Astrocyte of the cerebellum (primary cell): ENCODE measurements around the gene PCDH1.

Experiments
- DNase-seq: peaks from one replicate; pipeline ENCODE4 v3.0.0-alpha.2; 2011; ENCODE audit warnings: low read depth
- H3K4me3 ChIP-seq: 2 replicates; pipeline ENCODE4 v1.5.1; 2011; ENCODE audit warnings: mild to moderate bottlenecking, low read depth, low read length, moderate library complexity
- CTCF ChIP-seq: IDR thresholded peaks from 2 replicates; pipeline ENCODE4 v1.5.1; 2012; ENCODE audit warnings: low read length, low read depth, moderate library complexity, mild to moderate bottlenecking; ENCODE audit errors: missing control alignments
- in situ Hi-C: cut with HindIII; loops from 2 replicates; pipeline ENCODE4 v1.10.0; 2017; ENCODE audit warnings: low sequenced_read_pairs

PCDH1 gene

DNA sequence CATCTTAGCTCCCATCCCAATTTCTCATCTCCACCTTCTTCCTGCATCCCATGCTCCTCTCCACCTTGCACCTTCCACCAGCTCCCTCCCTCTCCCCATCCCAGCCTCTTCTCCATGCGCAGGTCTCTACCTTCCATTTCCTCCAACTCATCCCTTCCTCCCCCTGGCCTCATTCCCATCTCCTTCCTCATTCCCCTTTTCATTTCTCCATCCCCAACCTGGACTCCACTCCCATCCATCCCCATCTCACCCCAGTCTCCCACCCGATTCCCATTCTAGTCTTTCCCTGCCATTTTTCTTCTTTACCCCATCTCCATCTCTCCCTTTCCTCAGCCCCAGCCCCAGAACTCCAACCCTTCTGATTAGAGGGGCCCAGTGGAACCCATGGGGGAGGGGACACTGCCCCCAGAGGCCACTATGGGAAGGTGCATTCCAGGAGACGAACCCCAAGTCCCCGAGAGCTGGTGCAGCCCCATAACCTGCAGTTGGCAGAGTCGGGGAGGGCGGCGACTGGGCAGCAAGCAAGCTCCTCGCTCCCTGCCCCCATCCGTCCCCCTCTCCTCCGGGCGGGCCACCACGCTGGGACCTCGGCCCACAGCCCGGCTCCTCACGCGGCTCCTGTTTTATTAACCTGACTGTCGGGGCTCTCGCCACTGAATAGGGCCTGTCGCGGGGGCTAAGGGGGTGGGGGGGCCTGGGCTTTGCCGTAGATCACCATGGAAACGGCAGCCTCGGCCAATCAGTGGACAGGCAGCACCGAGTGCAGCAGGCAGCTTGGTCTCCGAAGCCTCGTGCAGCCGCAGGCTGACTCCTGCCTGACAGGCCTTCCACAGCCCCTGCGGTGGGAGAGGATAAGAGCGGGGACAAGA is 66.7 kb downstream of the PCDH1 start:
- peak; percentile 71 for TF ChIP-seq CTCF
- no peak overlapping the region for H3K4me3 ChIP-seq
- DNase-seq = no peak
- in situ Hi-C loops = no loop called here

DNA sequence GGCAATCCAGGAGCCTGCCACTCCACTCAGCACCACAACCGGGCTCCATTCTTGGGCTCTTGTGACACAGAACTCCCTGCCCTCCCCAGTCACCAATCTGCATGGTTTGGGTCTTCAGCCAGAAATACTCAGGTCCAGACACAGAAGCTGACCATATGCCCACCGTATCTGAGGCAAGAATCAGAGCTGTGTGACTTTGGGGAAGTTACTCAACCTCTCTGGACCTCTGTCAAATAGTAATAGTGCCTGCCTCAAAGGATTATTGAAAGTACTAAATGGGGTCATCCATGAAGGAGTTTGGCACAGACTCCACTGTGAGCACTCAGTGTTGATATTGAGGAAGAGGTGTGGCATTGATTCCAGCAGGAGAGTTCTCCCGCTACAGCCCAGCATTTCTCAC is 67.5 kb downstream of the PCDH1 start:
- in situ Hi-C loops = no loop called here
- DNase-seq = no peak
- TF ChIP-seq CTCF = no peak
- no peak overlapping the region for H3K4me3 ChIP-seq

DNA sequence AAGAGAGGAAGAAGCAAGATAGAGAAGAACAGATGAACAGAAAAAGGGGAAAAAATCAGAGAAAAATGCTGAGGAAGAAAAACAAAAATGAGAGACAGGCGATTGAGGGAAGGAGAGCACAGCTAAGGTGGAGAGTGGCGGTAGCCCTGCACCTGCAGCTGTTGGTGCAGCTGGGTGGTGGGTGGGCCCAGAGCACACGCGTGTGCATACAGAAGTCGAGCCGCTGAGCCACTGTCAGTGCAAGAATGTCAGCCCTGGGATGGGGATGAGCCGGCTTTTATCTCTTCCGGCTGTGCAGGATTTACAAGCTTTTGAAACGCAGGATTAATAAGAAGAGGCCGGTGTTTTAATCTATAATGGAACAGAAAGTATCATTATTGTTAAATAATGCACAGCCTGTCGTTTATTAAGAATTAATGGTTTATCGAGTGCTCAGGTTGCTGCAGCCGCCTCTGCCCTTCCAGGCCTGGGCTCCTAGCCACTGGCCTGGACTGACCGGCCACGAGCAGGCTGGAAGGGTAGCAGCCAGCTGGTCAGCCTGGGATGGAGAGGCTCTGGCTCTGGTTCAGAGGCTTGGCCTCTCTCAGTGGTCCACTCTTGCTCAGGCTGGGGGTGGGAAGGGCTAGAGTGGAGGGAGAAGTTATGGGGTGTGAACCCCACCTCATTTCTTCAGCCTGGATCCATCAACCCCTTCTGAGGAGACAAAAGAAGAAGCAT is 68.7 kb downstream of the PCDH1 start:
- no peak overlapping the region for H3K4me3 ChIP-seq
- in situ Hi-C loops = no loop called here
- no peak for TF ChIP-seq CTCF
- no peak for DNase-seq

DNA sequence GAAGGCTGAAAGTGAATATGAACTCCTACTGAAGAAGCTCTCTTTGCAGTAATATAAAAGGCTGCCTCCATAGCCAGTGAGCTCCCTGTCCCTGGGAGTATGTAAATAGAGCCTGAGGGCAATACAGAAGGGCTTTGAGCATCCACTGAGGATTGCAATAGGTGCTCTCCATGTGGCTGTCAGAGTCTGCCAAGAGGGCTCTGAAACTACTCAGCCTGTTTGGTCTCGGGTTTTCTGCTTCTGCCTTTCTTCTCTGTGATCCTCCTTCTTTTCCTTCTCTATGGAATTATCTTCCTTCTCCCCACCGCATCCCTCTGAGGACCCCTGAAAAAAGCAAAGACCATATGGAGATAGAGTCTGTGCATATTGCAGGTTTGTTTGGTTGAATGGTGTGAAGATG is 69.4 kb downstream of the PCDH1 start:
- no peak for DNase-seq
- no peak for TF ChIP-seq CTCF
- in situ Hi-C loops = no loop called here

GRCh38 chr5:141807732-141808131 is 70.5 kb downstream of the PCDH1 start:
- in situ Hi-C loops = no loop called here
- TF ChIP-seq CTCF = no peak
- no peak for DNase-seq
- no peak overlapping the region for H3K4me3 ChIP-seq

More for the DNA sequence above, 69.4 kb downstream of the PCDH1 start:
- no peak overlapping the region for H3K4me3 ChIP-seq

DNA sequence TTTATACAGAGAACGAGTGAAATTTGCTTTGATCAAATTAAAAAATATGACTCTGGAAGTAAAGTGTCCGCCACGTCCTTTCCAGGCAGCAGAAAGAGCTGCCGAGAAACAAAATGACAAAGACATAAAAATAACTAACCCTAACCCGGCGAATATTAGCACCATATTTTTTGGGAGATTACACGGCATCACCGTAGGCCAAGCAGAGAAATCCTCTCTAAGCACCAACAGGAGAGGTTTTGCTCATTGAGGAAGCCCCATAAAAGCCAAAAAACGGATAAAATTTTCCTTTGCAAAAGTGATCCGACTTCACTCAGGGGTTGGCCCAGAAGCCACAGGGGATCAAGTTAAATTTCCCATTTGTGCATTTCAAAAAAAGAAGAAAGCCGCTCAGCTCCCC is 70.9 kb downstream of the PCDH1 start:
- no peak overlapping the region for H3K4me3 ChIP-seq
- no peak for TF ChIP-seq CTCF
- in situ Hi-C loops = no loop called here
- no peak for DNase-seq
